A549 (cell line): ENCODE results near the gene TMEM86B. TPM values are rescaled to one million over a fixed set of nuclear protein-coding genes. Genes with fewer than 3 reads are reported as not detected.
A peak's percentile ranks its signal among the peaks of the same experiment; 100 is the strongest.

ENCODE experiments used
- ATAC-seq, 2 experiments: fragments of 200-7000 bp in 1 of 2; fragments of >200 bp in 1 of 2; cut with Nextera tagmentation in 1 of 2; cut with Tn5 transposase in 1 of 2; 3 replicates each; pipeline versions ENCODE4 v1.8.0 to v1.9.1; 2018 to 2020; ENCODE audit warnings: mild to moderate bottlenecking in 1 of 2, moderate library complexity in 1 of 2
- CTCF ChIA-PET: fragments of 300-600 bp; sonication (Branson Sonifier 250); formaldehyde crosslinking; extraction: SDS; loops from one replicate; lab custom pipeline; 2021; ENCODE audit warnings: antibody characterized with exemption, inconsistent platforms; lab: Yijun Ruan, JAX
- POLR2A ChIA-PET: fragments of 350-600 bp; formaldehyde crosslinking; extraction: SDS; loops from one replicate; lab custom pipeline; 2021; ENCODE audit warnings: antibody characterized with exemption, inconsistent platforms; lab: Yijun Ruan, JAX
- DNase-seq, 2 experiments: peaks; one replicate each; pipeline versions ENCODE4 v3.0.0 to v3.0.0-alpha.2; 2011 to 2016; ENCODE audit warnings: low read depth in 1 of 2, low spot score in 1 of 2
- FAIRE-seq: peaks from 2 replicates; lab custom pipeline; 2011; peaks lifted over from hg19 to GRCh38; lab: Jason Lieb, UNC
- H3K27ac ChIP-seq, 2 experiments: fragments of >200 bp; sonication (Bioruptor Twin); formaldehyde crosslinking; 3 replicates each; pipeline ENCODE4 v1.5.1; 2016 to 2017
- H3K4me1 ChIP-seq: fragments of >200 bp; sonication (Bioruptor Twin); formaldehyde crosslinking; 3 replicates; pipeline ENCODE4 v1.6.1; 2016
- H3K4me2 ChIP-seq: fragments of >200 bp; sonication (Bioruptor Twin); formaldehyde crosslinking; 3 replicates; pipeline ENCODE4 v1.6.1; 2016
- H3K4me3 ChIP-seq: fragments of >200 bp; sonication (Bioruptor Twin); formaldehyde crosslinking; 3 replicates; pipeline ENCODE4 v1.5.1; 2016
- H3K9me3 ChIP-seq: fragments of >200 bp; sonication (Bioruptor Twin); formaldehyde crosslinking; 3 replicates; pipeline ENCODE4 v1.6.1; 2016
- BHLHE40 ChIP-seq: IDR thresholded peaks from 2 replicates; pipeline ENCODE4 v1.6.1; 2012; ENCODE audit warnings: low read depth, low read length, inconsistent platforms
- CBX8 ChIP-seq: fragments of 200-600 bp; sonication (generic); IDR thresholded peaks from 2 replicates; pipeline ENCODE4 v1.6.1; 2016
- EHMT2 ChIP-seq: fragments of 200-600 bp; sonication (generic); IDR thresholded peaks from 2 replicates; pipeline ENCODE4 v1.6.1; 2016; ENCODE audit warnings: antibody characterized with exemption, low read depth, mild to moderate bottlenecking, moderate library complexity
- ESRRA ChIP-seq: fragments of 150-350 bp; IDR thresholded peaks from 2 replicates; pipeline ENCODE4 v1.6.1; 2014; ENCODE audit warnings: mild to moderate bottlenecking, low read length, borderline replicate concordance
- FOSL2 ChIP-seq, 2 experiments: fragments of 450-650 bp in 1 of 2; fragments of >200 bp in 1 of 2; sonication (Bioruptor Twin) in 1 of 2; formaldehyde crosslinking; IDR thresholded peaks; 2 replicates each; pipeline versions ENCODE4 v1.5.0 to v1.6.1; 2016 to 2020; ENCODE audit warnings: mild to moderate bottlenecking in 1 of 2, moderate library complexity in 1 of 2
- FOXS1 ChIP-seq: fragments of 250-450 bp; sonication (Bioruptor Pico); IDR thresholded peaks from 2 replicates; pipeline ENCODE4 v1.5.0; 2020; ENCODE audit warnings: mild to moderate bottlenecking, moderate library complexity
- GATA3 ChIP-seq: IDR thresholded peaks from 2 replicates; pipeline ENCODE4 v1.6.1; 2012; ENCODE audit warnings: borderline replicate concordance
- HDAC2 ChIP-seq: fragments of 200-600 bp; sonication (generic); IDR thresholded peaks from 2 replicates; pipeline ENCODE4 v1.6.1; 2016
- HES2 ChIP-seq: fragments of >200 bp; sonication (Bioruptor Twin); formaldehyde crosslinking; IDR thresholded peaks from 2 replicates; pipeline ENCODE4 v1.6.1; 2016
- HOXB13 ChIP-seq: fragments of 250-450 bp; sonication (Bioruptor Pico); IDR thresholded peaks from 2 replicates; pipeline ENCODE4 v1.5.0; 2020; ENCODE audit warnings: low read depth, mild to moderate bottlenecking, moderate library complexity
- HOXB5 ChIP-seq: fragments of 250-450 bp; sonication (Bioruptor Pico); IDR thresholded peaks from 2 replicates; pipeline ENCODE4 v1.5.0; 2020; ENCODE audit warnings: mild to moderate bottlenecking, moderate library complexity
- KDM1A ChIP-seq: fragments of 200-600 bp; sonication (generic); IDR thresholded peaks from 2 replicates; pipeline ENCODE4 v1.6.1; 2016; ENCODE audit warnings: low read depth, mild to moderate bottlenecking
- MYC ChIP-seq: IDR thresholded peaks from 2 replicates; pipeline ENCODE4 v1.6.1; 2012; ENCODE audit warnings: mild to moderate bottlenecking, inconsistent platforms, low read length, improper control_type of control experiment, borderline replicate concordance
- NFE2L2 ChIP-seq: fragments of 150-350 bp; conservative IDR thresholded peaks from 2 replicates; pipeline ENCODE4 v1.6.1; 2014; ENCODE audit warnings: low read length
- NR3C1 ChIP-seq: fragments of >200 bp; sonication (Bioruptor Twin); formaldehyde crosslinking; IDR thresholded peaks from 3 replicates; pipeline ENCODE4 v1.6.1; 2017
- RARB ChIP-seq: fragments of 250-450 bp; sonication (Bioruptor Pico); IDR thresholded peaks from 2 replicates; pipeline ENCODE4 v1.8.0; 2021; ENCODE audit warnings: mild to moderate bottlenecking, moderate library complexity
- SMC3 ChIP-seq: fragments of >200 bp; sonication (Bioruptor Twin); formaldehyde crosslinking; IDR thresholded peaks from 3 replicates; pipeline ENCODE4 v1.6.1; 2018; ENCODE audit warnings: inconsistent platforms
- SREBF2 ChIP-seq: fragments of 450-650 bp; IDR thresholded peaks from 2 replicates; pipeline ENCODE4 v1.6.1; 2014; ENCODE audit warnings: mild to moderate bottlenecking, moderate library complexity
- TP53 ChIP-seq: fragments of 250-450 bp; sonication (Bioruptor Pico); IDR thresholded peaks from 2 replicates; pipeline ENCODE4 v1.5.0; 2021; ENCODE audit warnings: mild to moderate bottlenecking, moderate library complexity
- ZC3H11A ChIP-seq: fragments of 450-650 bp; IDR thresholded peaks from 2 replicates; pipeline ENCODE4 v1.6.1; 2014; ENCODE audit warnings: antibody characterized with exemption, mild to moderate bottlenecking
- ZFP36 ChIP-seq: fragments of 450-650 bp; IDR thresholded peaks from 2 replicates; pipeline ENCODE4 v1.6.1; 2014; ENCODE audit warnings: borderline replicate concordance; ENCODE audit not compliant: partially characterized antibody
- WGBS: methylation state at CpG from one replicate; pipeline ENCODE4 v1.1.6; 2017; ENCODE audit errors: missing lambda C conversion rate; 5-methylcytosine and 5-hydroxymethylcytosine counted together
- polyA plus RNA-seq, 4 experiments: library from polyadenylated mRNA; depleted of rRNA in 3 of 4; stranded (reverse); fragments of >200 nt; fragmentation: RNase III in 1 of 4; extraction: RNeasy Plus Mini Kit Qiagen cat#74134 plus additional on column Dnase treatment in 1 of 4; gene quantifications; 2 replicates in 3 of 4; 3 replicates in 1 of 4; pipeline ENCODE4 v1.2.3, GENCODE V29; 2011 to 2017
- TF ChIP-seq, protein P1 (sequence below): IDR thresholded peaks from 2 replicates; pipeline ENCODE4 v1.6.1; 2012
- TF ChIP-seq, protein P2 (sequence below): fragments of 450-650 bp; IDR thresholded peaks from 2 replicates; pipeline ENCODE4 v1.6.1; 2014; ENCODE audit warnings: antibody characterized with exemption
- TF ChIP-seq, protein P3 (sequence below): fragments of 250-450 bp; sonication (Bioruptor Pico); IDR thresholded peaks from 2 replicates; pipeline ENCODE4 v1.5.0; 2021; ENCODE audit warnings: mild to moderate bottlenecking, moderate library complexity, borderline replicate concordance

The TMEM86B gene
- polyA plus RNA-seq, 2 of the 4 experiments (the other 2 are of a cell fraction) = 1.6 to 3.4 TPM

DNA sequence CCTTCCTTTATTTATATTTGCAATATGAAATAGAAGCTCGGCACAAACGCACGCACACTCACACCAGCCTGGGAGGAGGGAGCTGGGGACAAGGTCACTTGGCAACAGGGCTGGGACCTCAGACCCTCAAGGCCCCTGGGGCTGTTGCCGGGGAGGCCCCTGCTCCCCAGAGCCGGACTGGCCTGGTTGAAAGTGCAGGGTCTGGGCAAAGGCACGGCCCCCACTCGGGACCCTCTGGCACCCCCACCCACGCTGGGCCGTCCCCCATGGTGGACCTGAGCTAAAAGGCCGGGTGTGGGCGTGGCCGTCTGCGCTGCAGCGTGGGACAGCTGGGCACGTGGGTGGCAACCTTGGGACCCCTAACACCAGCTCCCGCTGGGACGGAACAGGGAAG lies 1.2 kb upstream of the TMEM86B start (continued):
- no peak for TF ChIP-seq NR3C1

GRCh38 chr19:55229145-55229788 lies 704 bp upstream of the TMEM86B start:
- POLR2A ChIA-PET = no interaction called here

DNA sequence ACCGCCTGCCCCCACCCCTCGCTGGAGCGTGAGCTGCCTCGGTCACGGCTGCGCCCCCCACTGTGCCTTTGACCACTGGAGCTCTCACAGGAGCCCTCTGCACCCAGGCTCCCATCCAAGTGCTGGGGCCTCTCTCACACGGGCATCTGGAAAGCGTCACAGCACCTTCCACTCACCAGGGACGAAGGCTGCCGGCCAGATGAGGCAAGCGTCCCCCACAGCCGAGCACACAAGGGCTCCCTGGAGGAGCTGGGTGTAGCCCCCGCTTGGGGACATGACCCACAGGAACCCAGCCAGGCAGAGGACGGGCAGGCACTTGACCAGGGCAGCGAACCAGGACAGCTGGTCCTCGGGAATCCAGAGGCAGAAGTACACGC lies 560 bp downstream of the TMEM86B start:
- Histone ChIP-seq H3K9me3 (no peaks in the 10 kb centered on the region), H3K27ac (peak overlapping the region in 1 of 2 experiments; percentile 32; a peak in 1 of 6 replicates), H3K4me3 (no peak overlapping the region), H3K4me2 (no peak overlapping the region), H3K4me1 (peaks cover 19% of the 10 kb centered on the region)
- POLR2A ChIA-PET = interaction anchor here (1.7 kb wide), 1 partner anchor 31 kb away, joined by 6 read pairs; the partner anchor contains the start of gene PPP6R1
- 94% methylated on average over 17 of the region's 17 CpGs for WGBS
- CTCF ChIA-PET = interaction anchor here (0.6 to 2.6 kb wide), 7 partner anchors 8 to 191 kb away, joined by 3 to 11 read pairs (median 4); partner anchors contain the start of gene DNAAF3
- TF ChIP-seq TP53 (CRISPR knock-in tag) (no peak), HES2 (no peak), ZC3H11A (no peak), BHLHE40 (no peak), FOSL2 (IDR thresholded peaks at IDR 0.05) (no peak), FOSL2 (CRISPR knock-in tag; IDR thresholded peaks at IDR 0.05) (no peak), RARB (CRISPR knock-in tag) (no peak), GATA3 (no peak)
- TF ChIP-seq, protein P1, sequence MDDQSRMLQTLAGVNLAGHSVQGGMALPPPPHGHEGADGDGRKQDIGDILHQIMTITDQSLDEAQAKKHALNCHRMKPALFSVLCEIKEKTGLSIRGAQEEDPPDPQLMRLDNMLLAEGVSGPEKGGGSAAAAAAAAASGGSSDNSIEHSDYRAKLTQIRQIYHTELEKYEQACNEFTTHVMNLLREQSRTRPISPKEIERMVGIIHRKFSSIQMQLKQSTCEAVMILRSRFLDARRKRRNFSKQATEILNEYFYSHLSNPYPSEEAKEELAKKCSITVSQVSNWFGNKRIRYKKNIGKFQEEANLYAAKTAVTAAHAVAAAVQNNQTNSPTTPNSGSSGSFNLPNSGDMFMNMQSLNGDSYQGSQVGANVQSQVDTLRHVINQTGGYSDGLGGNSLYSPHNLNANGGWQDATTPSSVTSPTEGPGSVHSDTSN = no peak
- ATAC-seq (no peak), DNase-seq (no peak), FAIRE-seq (no peak)

More at GRCh38 chr19:55229145-55229788, 704 bp upstream of the TMEM86B start:
- H3K4me3 ChIP-seq = no peak overlapping the region
- peaks cover 19% of the 10 kb centered on the region for H3K4me1 ChIP-seq
- CTCF ChIA-PET = interaction anchor here (0.6 to 1.9 kb wide), 4 partner anchors 9 to 133 kb away, joined by 3 to 6 read pairs (median 4); no protein-coding TSS in a partner anchor
- FAIRE-seq (no peak), DNase-seq (no peak)
- 93% methylated on average over 18 of the region's 18 CpGs for WGBS
- TF ChIP-seq SMC3 (no peak), KDM1A (no peak), NFE2L2 (no peak), MYC (no peak), ESRRA (no peak), HDAC2 (no peak), EHMT2 (no peak), HOXB5 (no peak), CBX8 (no peak), ZFP36 (no peak), FOXS1 (CRISPR knock-in tag) (no peak), HOXB13 (no peak), SREBF2 (no peak), ZC3H11A (no peak), BHLHE40 (no peak)
- TF ChIP-seq, protein P2, sequence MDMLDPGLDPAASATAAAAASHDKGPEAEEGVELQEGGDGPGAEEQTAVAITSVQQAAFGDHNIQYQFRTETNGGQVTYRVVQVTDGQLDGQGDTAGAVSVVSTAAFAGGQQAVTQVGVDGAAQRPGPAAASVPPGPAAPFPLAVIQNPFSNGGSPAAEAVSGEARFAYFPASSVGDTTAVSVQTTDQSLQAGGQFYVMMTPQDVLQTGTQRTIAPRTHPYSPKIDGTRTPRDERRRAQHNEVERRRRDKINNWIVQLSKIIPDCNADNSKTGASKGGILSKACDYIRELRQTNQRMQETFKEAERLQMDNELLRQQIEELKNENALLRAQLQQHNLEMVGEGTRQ = no peak
- TF ChIP-seq, protein P3, sequence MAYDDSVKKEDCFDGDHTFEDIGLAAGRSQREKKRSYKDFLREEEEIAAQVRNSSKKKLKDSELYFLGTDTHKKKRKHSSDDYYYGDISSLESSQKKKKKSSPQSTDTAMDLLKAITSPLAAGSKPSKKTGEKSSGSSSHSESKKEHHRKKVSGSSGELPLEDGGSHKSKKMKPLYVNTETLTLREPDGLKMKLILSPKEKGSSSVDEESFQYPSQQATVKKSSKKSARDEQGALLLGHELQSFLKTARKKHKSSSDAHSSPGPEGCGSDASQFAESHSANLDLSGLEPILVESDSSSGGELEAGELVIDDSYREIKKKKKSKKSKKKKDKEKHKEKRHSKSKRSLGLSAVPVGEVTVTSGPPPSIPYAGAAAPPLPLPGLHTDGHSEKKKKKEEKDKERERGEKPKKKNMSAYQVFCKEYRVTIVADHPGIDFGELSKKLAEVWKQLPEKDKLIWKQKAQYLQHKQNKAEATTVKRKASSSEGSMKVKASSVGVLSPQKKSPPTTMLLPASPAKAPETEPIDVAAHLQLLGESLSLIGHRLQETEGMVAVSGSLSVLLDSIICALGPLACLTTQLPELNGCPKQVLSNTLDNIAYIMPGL (CRISPR knock-in tag) = no peak
- TF ChIP-seq, all 56 proteins: peak for 0
- Histone ChIP-seq H3K27ac (peak overlapping the region in 1 of 2 experiments; percentile 32; a peak in 1 of 6 replicates), H3K9me3 (no peaks in the 10 kb centered on the region), H3K4me2 (0 out of 3 replicates have a peak overlapping the region, but pooled peaks have one; percentile 1)
- ATAC-seq = 0 out of 6 replicates have a peak, but pooled peaks of 1 of the 2 experiments have one; percentile 6
